Stimulated activated naive CD8-positive, alpha-beta T cell treated with anti-CD3 and anti-CD28 coated beads, Interleukin-15, amount 100 ng/mL, for 72 hours (primary cell): ENCODE results near the gene MAGEB10.
"Not testable (repeated sequence)": the region's sequence is repeated elsewhere in the genome, so short reads cannot be mapped to it uniquely, and the experiment has no call there.

Experiments
- ATAC-seq: fragments of 150-1000 bp; cut with Tn5 transposase; 2 replicates; pipeline ENCODE4 v1.10.0; 2021; ENCODE audit warnings: mild to moderate bottlenecking, moderate library complexity
- DNase-seq, 2 donors: peaks; one replicate each; pipeline ENCODE4 v3.0.0; 2021 to 2022
- H3K27ac Mint-ChIP-seq, 2 donors: one replicate each; pipeline ENCODE4 v1.8.0; 2022; ENCODE audit warnings: mild to moderate bottlenecking in 2 of 2, mixed read lengths in 2 of 2, moderate library complexity in 2 of 2
- H3K27me3 Mint-ChIP-seq: one replicate; pipeline ENCODE4 v1.8.0; 2022; ENCODE audit warnings: mixed read lengths
- H3K4me1 Mint-ChIP-seq: one replicate; pipeline ENCODE4 v1.8.0; 2022; ENCODE audit warnings: mild to moderate bottlenecking, mixed read lengths
- H3K4me3 Mint-ChIP-seq, 2 donors: one replicate each; pipeline ENCODE4 v1.8.0; 2022; ENCODE audit warnings: mild to moderate bottlenecking in 2 of 2, mixed read lengths in 2 of 2, moderate library complexity in 1 of 2
- H3K9me3 Mint-ChIP-seq, 2 donors: one replicate each; pipeline ENCODE4 v1.8.0; 2022; ENCODE audit warnings: mixed read lengths in 2 of 2

The MAGEB10 gene

GRCh38 chrX:27807690-27808089 lies at the start of gene MAGEB10:
Gene MAGEB10 (plus strand): TSS chrX:27807990. CDS start chrX:27821307, 13,317 bp downstream.
- H3K9me3 Mint-ChIP-seq: no peaks in the 10 kb centered on the region
- H3K27me3 Mint-ChIP-seq: no peaks in the 10 kb centered on the region
- no peak for DNase-seq
- H3K4me3 Mint-ChIP-seq: no peak within 1 kb of the TSS
- no peaks in the 10 kb centered on the region for H3K4me1 Mint-ChIP-seq
- ATAC-seq: no peak
- no peak within 1 kb of the TSS for H3K27ac Mint-ChIP-seq

- no peak overlapping the region for H3K4me3 Mint-ChIP-seq
- no peaks in the 10 kb centered on the region for H3K4me1 Mint-ChIP-seq
- DNase-seq (no peak), ATAC-seq (no peak)
- H3K27me3 Mint-ChIP-seq: no peaks in the 10 kb centered on the region
- no peak overlapping the region for H3K27ac Mint-ChIP-seq
- H3K9me3 Mint-ChIP-seq: no peaks in the 10 kb centered on the region
Measured at GRCh38 chrX:27765718-27766117, 42.1 kb upstream of the MAGEB10 start.

GRCh38 chrX:27767387-27767786 lies 40.4 kb upstream of the MAGEB10 start:
- Mint-ChIP-seq H3K27me3 (no peaks in the 10 kb centered on the region), H3K27ac (no peak overlapping the region), H3K4me3 (no peak overlapping the region), H3K4me1 (no peaks in the 10 kb centered on the region), H3K9me3 (no peaks in the 10 kb centered on the region)
- no peak for DNase-seq
- no peak for ATAC-seq

GRCh38 chrX:27775984-27776383 lies 31.8 kb upstream of the MAGEB10 start:
- H3K27me3 Mint-ChIP-seq: no peaks in the 10 kb centered on the region
- no peak for DNase-seq
- H3K27ac Mint-ChIP-seq: no peak overlapping the region
- H3K4me1 Mint-ChIP-seq: no peaks in the 10 kb centered on the region
- H3K4me3 Mint-ChIP-seq: no peak overlapping the region
- H3K9me3 Mint-ChIP-seq: no peaks in the 10 kb centered on the region
- no peak for ATAC-seq

GRCh38 chrX:27796640-27797257 lies 11.0 kb upstream of the MAGEB10 start:
- Mint-ChIP-seq H3K9me3 (no peaks in the 10 kb centered on the region), H3K27me3 (no peaks in the 10 kb centered on the region), H3K27ac (no peak overlapping the region), H3K4me3 (no peak overlapping the region), H3K4me1 (no peaks in the 10 kb centered on the region)
- DNase-seq (no peak), ATAC-seq (no peak)

- Mint-ChIP-seq H3K27me3 (no peaks in the 10 kb centered on the region), H3K4me3 (no peak overlapping the region), H3K27ac (no peak overlapping the region), H3K9me3 (no peaks in the 10 kb centered on the region), H3K4me1 (no peaks in the 10 kb centered on the region)
- ATAC-seq (no peak), DNase-seq (no peak)
Measured at GRCh38 chrX:27797575-27797974, 10.2 kb upstream of the MAGEB10 start.

GRCh38 chrX:27808226-27808625 lies 436 bp downstream of the MAGEB10 start:
- H3K27ac Mint-ChIP-seq: no peak overlapping the region
- no peaks in the 10 kb centered on the region for H3K4me1 Mint-ChIP-seq
- no peak overlapping the region for H3K4me3 Mint-ChIP-seq
- DNase-seq: no peak
- no peaks in the 10 kb centered on the region for H3K27me3 Mint-ChIP-seq
- H3K9me3 Mint-ChIP-seq: no peaks in the 10 kb centered on the region
- no peak for ATAC-seq

GRCh38 chrX:27808991-27809859 lies 1.4 kb downstream of the MAGEB10 start:
- not testable (repeated sequence) for ATAC-seq

GRCh38 chrX:27815209-27815608 lies 7.4 kb downstream of the MAGEB10 start:
- H3K27me3 Mint-ChIP-seq: no peaks in the 10 kb centered on the region
- no peak for ATAC-seq
- no peak overlapping the region for H3K4me3 Mint-ChIP-seq
- H3K9me3 Mint-ChIP-seq: no peaks in the 10 kb centered on the region
- no peak for DNase-seq
- no peak overlapping the region for H3K27ac Mint-ChIP-seq
- no peaks in the 10 kb centered on the region for H3K4me1 Mint-ChIP-seq

More at GRCh38 chrX:27808991-27809859, 1.4 kb downstream of the MAGEB10 start:
- not testable (repeated sequence) for H3K4me3 Mint-ChIP-seq, H3K27me3 Mint-ChIP-seq, DNase-seq, H3K9me3 Mint-ChIP-seq, H3K27ac Mint-ChIP-seq, H3K4me1 Mint-ChIP-seq

GRCh38 chrX:27823812-27824211 lies 16.0 kb downstream of the MAGEB10 start:
- no peaks in the 10 kb centered on the region for H3K27me3 Mint-ChIP-seq
- no peak for DNase-seq
- no peak overlapping the region for H3K4me3 Mint-ChIP-seq
- ATAC-seq: no peak
- H3K27ac Mint-ChIP-seq: no peak overlapping the region
- H3K4me1 Mint-ChIP-seq: no peaks in the 10 kb centered on the region
- no peaks in the 10 kb centered on the region for H3K9me3 Mint-ChIP-seq

GRCh38 chrX:27838185-27838584 lies 30.4 kb downstream of the MAGEB10 start:
- no peak for DNase-seq
- Mint-ChIP-seq H3K9me3 (no peaks in the 10 kb centered on the region), H3K4me3 (no peak overlapping the region)

GRCh38 chrX:27840881-27841280 lies 33.1 kb downstream of the MAGEB10 start:
- no peaks in the 10 kb centered on the region for H3K4me1 Mint-ChIP-seq
- DNase-seq: no peak
- H3K27me3 Mint-ChIP-seq: no peaks in the 10 kb centered on the region
- ATAC-seq: no peak
- H3K9me3 Mint-ChIP-seq: no peaks in the 10 kb centered on the region
- H3K4me3 Mint-ChIP-seq: no peak overlapping the region
- H3K27ac Mint-ChIP-seq: no peak overlapping the region

More at GRCh38 chrX:27838185-27838584, 30.4 kb downstream of the MAGEB10 start:
- no peaks in the 10 kb centered on the region for H3K27me3 Mint-ChIP-seq
- ATAC-seq: no peak
- no peak overlapping the region for H3K27ac Mint-ChIP-seq
- H3K4me1 Mint-ChIP-seq: no peaks in the 10 kb centered on the region

- Mint-ChIP-seq H3K27me3 (no peaks in the 10 kb centered on the region), H3K4me1 (no peaks in the 10 kb centered on the region), H3K27ac (no peak overlapping the region), H3K9me3 (no peaks in the 10 kb centered on the region), H3K4me3 (no peak overlapping the region)
- no peak for DNase-seq
- ATAC-seq: no peak
Measured at GRCh38 chrX:27842859-27843258, 35.1 kb downstream of the MAGEB10 start.

- ATAC-seq (no peak), DNase-seq (no peak)
- Mint-ChIP-seq H3K9me3 (peaks cover 0 to 7% of the 10 kb centered on the region in 2 donors), H3K4me3 (no peak overlapping the region), H3K27ac (no peak overlapping the region), H3K4me1 (no peaks in the 10 kb centered on the region), H3K27me3 (no peaks in the 10 kb centered on the region)
Measured at GRCh38 chrX:27860337-27860736, 52.5 kb downstream of the MAGEB10 start.

GRCh38 chrX:27863809-27864208 lies 56.0 kb downstream of the MAGEB10 start:
- no peak for ATAC-seq
- Mint-ChIP-seq H3K27me3 (no peaks in the 10 kb centered on the region), H3K27ac (no peak overlapping the region)

More at GRCh38 chrX:27863809-27864208, 56.0 kb downstream of the MAGEB10 start:
- H3K4me3 Mint-ChIP-seq: no peak overlapping the region
- DNase-seq: no peak
- peaks cover 0 to 7% of the 10 kb centered on the region in 2 donors for H3K9me3 Mint-ChIP-seq
- H3K4me1 Mint-ChIP-seq: no peaks in the 10 kb centered on the region
